Spleen (tissue), 11 donors: ENCODE data around the gene ATF3. TPM values are rescaled to one million over a fixed set of nuclear protein-coding genes. Genes with fewer than 3 reads are reported as not detected.

Experiments used
- DNase-seq: peaks from one replicate; pipeline ENCODE4 v3.0.0-alpha.2; 2020
- H3K27ac ChIP-seq, 8 donors: fragments of 200-600 bp; sonication (generic) in 7 of 8; 1 replicate in 4 of 8; 2 replicates in 4 of 8; pipeline versions ENCODE4 v1.5.0 to v1.8.0; 2016 to 2021; ENCODE audit warnings: inconsistent platforms in 4 of 8, mild to moderate bottlenecking in 4 of 8, moderate library complexity in 1 of 8
- H3K27me3 ChIP-seq, 7 donors: fragments of 200-600 bp; sonication (generic) in 6 of 7; replicated peaks in 1 of 7; 1 replicate in 4 of 7; 2 replicates in 3 of 7; pipeline versions ENCODE4 v1.5.0 to v1.8.0; 2016 to 2021; ENCODE audit warnings: inconsistent platforms in 3 of 7, mild to moderate bottlenecking in 1 of 7
- H3K36me3 ChIP-seq, 6 donors: fragments of 200-600 bp; sonication (generic) in 5 of 6; 1 replicate in 4 of 6; 2 replicates in 2 of 6; pipeline versions ENCODE4 v1.5.0 to v1.8.0; 2016 to 2021; ENCODE audit warnings: inconsistent platforms in 2 of 6
- H3K4me1 ChIP-seq, 6 donors: fragments of 200-600 bp; sonication (generic) in 5 of 6; 1 replicate in 3 of 6; 2 replicates in 3 of 6; pipeline versions ENCODE4 v1.5.0 to v1.8.0; 2016 to 2021; ENCODE audit warnings: inconsistent platforms in 3 of 6
- H3K4me3 ChIP-seq, 8 donors: fragments of 200-600 bp; sonication (generic) in 7 of 8; 1 replicate in 4 of 8; 2 replicates in 4 of 8; pipeline versions ENCODE4 v1.5.0 to v1.8.0; 2016 to 2021; ENCODE audit warnings: inconsistent platforms in 4 of 8, mild to moderate bottlenecking in 4 of 8, moderate library complexity in 2 of 8
- H3K9me3 ChIP-seq, 8 donors: fragments of 200-600 bp; sonication (generic) in 7 of 8; 1 replicate in 4 of 8; 2 replicates in 4 of 8; pipeline versions ENCODE4 v1.5.0 to v1.8.0; 2016 to 2021; ENCODE audit warnings: inconsistent platforms in 4 of 8
- POLR2A ChIP-seq, 3 donors: fragments of 450-650 bp; IDR thresholded peaks; one replicate each; pipeline ENCODE4 v1.5.1; 2017; ENCODE audit warnings: antibody characterized with exemption in 3 of 3, mild to moderate bottlenecking in 1 of 3
- POLR2AphosphoS5 ChIP-seq, 3 donors: sonication (generic); formaldehyde crosslinking; IDR thresholded peaks; one replicate each; pipeline ENCODE4 v1.5.1; 2017; ENCODE audit warnings: antibody characterized with exemption in 3 of 3
- WGBS, 5 donors: extraction: QIAGEN DNeasy Blood & Tissue Kit in 3 of 5; methylation state at CpG; one replicate each; pipeline versions ENCODE4 v1.1.5 to v1.1.7; 2013 to 2018; 5-methylcytosine and 5-hydroxymethylcytosine counted together
- intact Hi-C: fragments of 100-400 bp; cut with DNase I; formaldehyde crosslinking; loops from one replicate; pipeline ENCODE4 v1.15.0; 2023; ENCODE audit warnings: low total_unique reads
- polyA plus RNA-seq, 3 donors: library from polyadenylated mRNA; stranded (reverse); fragments of 200-250 nt; gene quantifications; one replicate each; pipeline ENCODE4 v1.2.1, GENCODE V29; 2013
- total RNA-seq, 7 donors: library from RNA; depleted of rRNA in 3 of 7; stranded (reverse); fragments of >200 nt in 3 of 7; fragmentation: NEBNext Ultra II Directional in 4 of 7; extraction: Animal tissue kit (Norgen Biotek cat#: 25700) in 4 of 7; gene quantifications; one replicate each; pipeline versions ENCODE4 v1.1.0 to v1.2.1, GENCODE V29; 2016 to 2021
- TF ChIP-seq, protein P1 (sequence below), 11 experiments: fragments of 200-600 bp in 7 of 11; fragments of 450-650 bp in 4 of 11; sonication (generic) in 4 of 11; IDR thresholded peaks in 8 of 11; conservative IDR thresholded peaks in 3 of 11; 1 replicate in 7 of 11; 2 replicates in 4 of 11; pipeline versions ENCODE4 v1.4.0 to v1.8.0; 2016 to 2021; ENCODE audit warnings: antibody characterized with exemption in 11 of 11, inconsistent platforms in 4 of 11, mild to moderate bottlenecking in 1 of 11
- donor health status: healthy with polysubstance abuse.
- donor health status: DM: no; HTN: no; CAD: no; lungs with moderate emphysema.
- donor health status: DM: no; HTN: no; CAD: no.
- donor health status: Bipolar disorder and iron deficiency.
- donor health status: healthy.
- donor health status: DM: no; HTN: no; CAD: no.
- donor health status: DM: yes; HTN: yes; CAD: no.

The ATF3 gene
- total and polyA plus RNA-seq, 10 donors, result 1.4 to 31.8 (median 7.4) TPM

DNA sequence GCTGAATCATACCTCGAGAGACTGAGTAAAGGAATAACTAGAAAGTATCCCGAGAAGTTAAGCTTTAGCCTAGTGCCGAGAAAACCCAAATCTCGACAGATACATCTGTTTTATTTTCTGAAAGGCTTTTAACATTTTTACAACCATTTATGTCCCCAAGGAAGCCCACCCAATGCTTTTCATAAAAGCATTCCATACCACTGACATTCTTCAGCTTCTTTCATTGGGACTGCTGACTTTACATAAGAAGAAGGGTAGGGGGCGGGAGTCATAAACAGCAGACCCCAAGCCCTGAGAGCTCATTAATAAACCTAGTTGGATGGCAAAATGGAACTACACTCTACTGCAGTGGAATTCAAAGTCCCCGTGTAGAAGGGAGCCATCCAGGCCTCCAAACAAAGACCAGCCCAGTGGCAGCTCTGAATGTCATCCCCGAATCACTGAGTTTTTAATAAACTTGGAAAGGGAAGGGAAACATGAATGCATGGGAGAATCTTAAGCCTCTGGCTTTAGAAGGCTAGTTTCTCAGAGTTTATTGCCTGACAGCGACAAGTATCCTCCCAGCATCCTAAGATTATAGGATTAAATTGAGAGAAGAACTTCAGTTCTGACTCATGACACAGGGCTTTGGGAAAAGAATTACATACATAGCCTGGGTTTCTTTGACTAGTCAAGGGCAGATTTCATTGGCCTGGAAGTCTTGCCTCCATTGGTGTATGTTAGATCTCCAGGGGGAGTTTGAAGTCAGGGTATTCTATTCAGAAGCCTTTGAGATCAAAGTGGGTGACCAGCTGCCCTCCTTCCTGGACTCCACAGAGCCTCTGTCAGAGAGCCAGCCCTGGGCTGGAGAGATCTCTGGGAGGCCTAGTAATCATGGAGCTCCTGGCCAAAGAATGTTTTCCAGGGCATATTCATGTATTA lies 3.7 kb downstream of the ATF3 start:
- intact Hi-C loops, result no loop called here
- WGBS, 5 donors, result 89 to 98% (median 92%) methylated on average over 8 of the region's 8 CpGs
- Histone ChIP-seq H3K36me3 (peaks cover 0 to 25% (median 2%) of the 10 kb centered on the region in 6 donors), H3K27ac (no peak overlapping the region), H3K27me3 (peaks cover 0 to 40% (median 24%) of the 10 kb centered on the region in 7 donors), H3K9me3 (no peaks in the 10 kb centered on the region), H3K4me1 (peaks cover 4 to 41% (median 22%) of the 10 kb centered on the region in 6 donors), H3K4me3 (no peak overlapping the region)
- TF ChIP-seq POLR2A (IDR thresholded peaks at IDR 0.05), result no peak
- TF ChIP-seq, protein P1, sequence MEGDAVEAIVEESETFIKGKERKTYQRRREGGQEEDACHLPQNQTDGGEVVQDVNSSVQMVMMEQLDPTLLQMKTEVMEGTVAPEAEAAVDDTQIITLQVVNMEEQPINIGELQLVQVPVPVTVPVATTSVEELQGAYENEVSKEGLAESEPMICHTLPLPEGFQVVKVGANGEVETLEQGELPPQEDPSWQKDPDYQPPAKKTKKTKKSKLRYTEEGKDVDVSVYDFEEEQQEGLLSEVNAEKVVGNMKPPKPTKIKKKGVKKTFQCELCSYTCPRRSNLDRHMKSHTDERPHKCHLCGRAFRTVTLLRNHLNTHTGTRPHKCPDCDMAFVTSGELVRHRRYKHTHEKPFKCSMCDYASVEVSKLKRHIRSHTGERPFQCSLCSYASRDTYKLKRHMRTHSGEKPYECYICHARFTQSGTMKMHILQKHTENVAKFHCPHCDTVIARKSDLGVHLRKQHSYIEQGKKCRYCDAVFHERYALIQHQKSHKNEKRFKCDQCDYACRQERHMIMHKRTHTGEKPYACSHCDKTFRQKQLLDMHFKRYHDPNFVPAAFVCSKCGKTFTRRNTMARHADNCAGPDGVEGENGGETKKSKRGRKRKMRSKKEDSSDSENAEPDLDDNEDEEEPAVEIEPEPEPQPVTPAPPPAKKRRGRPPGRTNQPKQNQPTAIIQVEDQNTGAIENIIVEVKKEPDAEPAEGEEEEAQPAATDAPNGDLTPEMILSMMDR (IDR thresholded peaks at IDR 0.05 in 8 of 11, conservative IDR thresholded peaks at IDR 0.05 in 3 of 11), result no peak
- no peak for TF ChIP-seq POLR2AphosphoS5 (IDR thresholded peaks at IDR 0.05)
- DNase-seq, result no peak

DNA sequence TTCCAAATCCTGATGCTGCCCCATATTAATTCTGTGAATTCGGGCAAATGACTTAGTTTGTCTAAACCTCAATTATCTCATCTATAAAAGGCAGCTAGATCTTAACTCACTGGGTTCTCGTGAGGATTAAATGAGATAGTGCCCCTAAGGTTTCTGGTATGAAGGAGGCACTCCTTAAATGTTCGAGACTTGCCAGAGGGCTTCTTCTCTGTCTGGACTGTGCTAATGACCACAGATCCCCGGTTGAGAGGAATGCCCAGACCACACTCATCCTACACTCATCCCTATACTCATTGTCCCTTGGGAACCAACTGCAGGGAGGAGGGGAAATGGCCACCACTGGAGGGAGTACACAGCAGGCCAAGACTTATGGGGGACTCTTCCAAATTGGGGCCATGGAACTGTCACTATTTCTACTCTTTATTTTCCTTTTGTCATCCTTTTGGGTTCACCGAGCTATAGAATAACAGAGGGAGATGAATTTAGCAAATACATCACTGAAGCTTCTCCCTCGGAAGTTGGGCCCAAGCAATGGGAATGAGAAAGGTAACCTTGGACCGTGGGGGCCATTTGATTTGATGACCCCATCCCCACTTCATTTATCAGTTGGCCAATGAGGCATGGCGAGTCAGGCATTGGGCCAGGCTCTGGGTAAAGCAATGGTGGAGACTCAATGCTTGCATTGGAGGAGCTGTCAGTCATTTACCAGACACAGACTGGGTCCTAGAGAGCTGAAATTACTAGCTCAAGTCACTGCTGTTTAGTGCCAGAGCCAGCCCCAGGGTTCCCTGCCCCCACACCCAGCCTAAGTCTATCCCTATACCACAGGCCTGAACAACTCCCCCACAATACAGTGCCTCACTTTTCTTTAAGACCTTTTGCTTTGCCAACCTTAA lies 5.1 kb downstream of the ATF3 start:
- H3K36me3 ChIP-seq, result peaks cover 0 to 39% (median 7%) of the 10 kb centered on the region in 6 donors
- H3K27ac ChIP-seq, result no peak overlapping the region
- no peak overlapping the region for H3K4me3 ChIP-seq
- no peak for TF ChIP-seq POLR2A (IDR thresholded peaks at IDR 0.05)
- no peak for TF ChIP-seq POLR2AphosphoS5 (IDR thresholded peaks at IDR 0.05)
- H3K4me1 ChIP-seq, result peaks cover 4 to 29% (median 13%) of the 10 kb centered on the region in 6 donors
- no peak for DNase-seq
- intact Hi-C loops, result no loop called here
- peaks cover 0 to 26% (median 15%) of the 10 kb centered on the region in 7 donors for H3K27me3 ChIP-seq
- H3K9me3 ChIP-seq, result no peaks in the 10 kb centered on the region
- 92 to 95% (median 93%) methylated on average over 8 of the region's 8 CpGs for WGBS, 5 donors

DNA sequence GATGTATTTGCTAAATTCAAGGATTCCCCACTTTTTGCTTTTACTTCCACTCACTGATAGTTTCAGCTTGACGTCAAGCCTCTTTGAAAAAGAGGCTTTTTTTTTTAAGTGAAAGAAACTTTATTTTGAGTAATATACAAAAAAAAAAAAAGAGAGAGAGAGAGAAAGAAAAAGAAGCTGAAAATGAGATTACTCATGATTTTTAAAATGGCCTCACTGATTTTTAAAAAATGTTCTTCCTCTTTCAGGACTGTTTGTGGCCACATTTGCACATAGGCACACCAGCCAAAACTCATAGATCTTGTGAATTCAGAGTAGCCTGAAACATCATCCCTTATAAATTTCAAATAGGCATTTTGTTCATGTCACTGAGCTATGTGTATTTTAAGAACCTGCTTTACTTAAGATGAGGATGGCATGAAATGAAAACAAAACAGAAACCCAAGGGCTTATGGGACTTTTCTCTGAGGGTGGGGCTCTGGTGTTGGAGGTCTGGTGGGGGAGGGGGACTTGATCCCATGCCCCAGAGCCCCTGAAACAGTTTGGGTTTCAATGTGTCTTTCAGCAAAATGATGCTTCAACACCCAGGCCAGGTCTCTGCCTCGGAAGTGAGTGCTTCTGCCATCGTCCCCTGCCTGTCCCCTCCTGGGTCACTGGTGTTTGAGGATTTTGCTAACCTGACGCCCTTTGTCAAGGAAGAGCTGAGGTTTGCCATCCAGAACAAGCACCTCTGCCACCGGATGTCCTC lies 6.1 kb downstream of the ATF3 start:
- H3K27me3 ChIP-seq, result peaks cover 0 to 17% (median 10%) of the 10 kb centered on the region in 7 donors
- peaks cover 3 to 22% (median 9%) of the 10 kb centered on the region in 6 donors for H3K4me1 ChIP-seq
- WGBS, 5 donors, result 74 to 87% (median 83%) methylated on average over 4 to 5 of the region's 5 CpGs
- H3K27ac ChIP-seq, result no peak overlapping the region
- no peak overlapping the region for H3K4me3 ChIP-seq
- no peak for TF ChIP-seq POLR2AphosphoS5 (IDR thresholded peaks at IDR 0.05)
- TF ChIP-seq, protein P1 (IDR thresholded peaks at IDR 0.05 in 8 of 11, conservative IDR thresholded peaks at IDR 0.05 in 3 of 11), result no peak
- no peak for TF ChIP-seq POLR2A (IDR thresholded peaks at IDR 0.05)
- no peak for DNase-seq
- peaks cover 0 to 48% (median 12%) of the 10 kb centered on the region in 6 donors for H3K36me3 ChIP-seq
- H3K9me3 ChIP-seq, result no peaks in the 10 kb centered on the region
- intact Hi-C loops, result no loop called here

DNA sequence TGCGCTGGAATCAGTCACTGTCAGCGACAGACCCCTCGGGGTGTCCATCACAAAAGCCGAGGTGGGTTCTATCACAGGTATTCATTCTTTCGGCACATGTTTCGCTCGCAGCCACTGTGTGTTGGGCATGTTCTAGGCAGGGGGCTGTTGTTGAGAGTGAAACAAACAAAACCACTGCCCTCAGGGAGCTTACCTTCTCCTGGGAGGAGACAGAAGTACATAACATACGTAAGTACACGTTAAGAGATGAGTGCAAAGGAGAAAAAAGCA lies 6.6 kb downstream of the ATF3 start:
- TF ChIP-seq POLR2A (IDR thresholded peaks at IDR 0.05) (no peak), POLR2AphosphoS5 (IDR thresholded peaks at IDR 0.05) (no peak)
- TF ChIP-seq, protein P1 (IDR thresholded peaks at IDR 0.05 in 8 of 11, conservative IDR thresholded peaks at IDR 0.05 in 3 of 11), result no peak
- Histone ChIP-seq H3K36me3 (peaks cover 0 to 53% (median 13%) of the 10 kb centered on the region in 6 donors), H3K27me3 (peaks cover 0 to 12% (median 5%) of the 10 kb centered on the region in 7 donors), H3K9me3 (no peaks in the 10 kb centered on the region), H3K27ac (no peak overlapping the region), H3K4me1 (peaks cover 0 to 17% (median 4%) of the 10 kb centered on the region in 6 donors), H3K4me3 (no peak overlapping the region)
- DNase-seq, result no peak
- WGBS, 5 donors, result 95 to 99% (median 98%) methylated on average over 9 of the region's 9 CpGs
- intact Hi-C loops, result no loop called here
